ENCODE results near the gene CXCR6. TPM values are rescaled to one million over a fixed set of nuclear protein-coding genes. Genes with fewer than 3 reads are reported as not detected.

CXCR6 gene
- total and polyA plus RNA-seq, 2 of the 8 experiments (the other 6 are each of a cell fraction or from before 2014, with no cell fraction given), result not detected

DNA sequence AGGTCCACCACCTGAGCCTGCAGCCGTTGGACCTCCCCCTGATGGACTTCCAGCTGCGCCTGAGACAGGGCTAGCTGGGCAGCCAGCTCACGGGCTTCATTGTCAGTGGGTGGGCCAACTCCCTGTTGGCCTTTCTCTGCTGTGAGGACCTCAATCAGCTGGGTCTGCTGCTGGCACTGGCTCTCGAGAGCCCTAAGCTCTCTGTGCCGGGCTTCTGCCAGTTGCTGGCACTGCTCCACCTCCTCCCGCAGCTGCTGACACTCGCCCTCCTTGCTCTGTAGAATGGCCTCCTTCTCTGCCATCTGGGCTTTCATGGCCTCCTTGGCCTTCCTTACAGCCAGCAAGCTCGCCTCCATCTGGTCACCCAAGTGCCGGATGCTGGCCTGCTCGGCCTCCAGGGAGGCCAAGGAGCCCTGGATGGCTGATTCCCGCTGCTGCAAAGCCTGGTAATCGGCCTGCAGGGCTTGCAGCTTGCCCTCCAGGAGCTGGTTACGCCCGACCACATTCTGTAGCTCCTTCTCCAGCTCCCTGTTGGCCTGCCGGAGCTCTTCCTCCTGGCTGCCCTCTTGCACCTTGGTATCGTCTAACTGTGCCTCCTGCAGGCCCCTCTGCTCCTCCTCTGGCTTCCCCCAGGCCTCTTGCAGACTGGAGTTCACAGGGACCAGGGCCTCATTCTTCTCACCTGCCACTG lies 23.8 kb downstream of the CXCR6 start:
- ChIA-PET POLR2A (ENCODE audit: partially characterized antibody) (interaction anchor here (1.0 to 1.3 kb wide), 2 partner anchors 17 to 131 kb away, joined by 3 to 4 read pairs; no protein-coding TSS in a partner anchor), CTCF (ENCODE audit: partially characterized antibody) (interaction anchor here (0.5 to 6.7 kb wide), 8 partner anchors 9 to 1641 kb away, joined by 3 to 51 read pairs (median 3); partner anchors contain the start of gene CXCR6)
- FAIRE-seq, result no peak
- no peak overlapping the region for H4K5ac ChIP-seq (ENCODE audit: insufficient read length, low read depth, low read length)
- TF ChIP-seq KDM4A (IDR thresholded peaks at IDR 0.05; ENCODE audit: low read depth, low read length, severe bottlenecking) (no peak), RAD21 (IDR thresholded peaks at IDR 0.05 in 1 of 2, conservative IDR thresholded peaks at IDR 0.05 in 1 of 2; ENCODE audit: low read depth in 2 of 2, low read length in 2 of 2) (no peak), SRF (IDR thresholded peaks at IDR 0.05; ENCODE audit: low read depth, low read length) (no peak), TAF7 (optimal IDR thresholded peaks at IDR 0.05; ENCODE audit: borderline replicate concordance, low read depth, low read length) (no peak), KDM1A (IDR thresholded peaks at IDR 0.05; ENCODE audit: borderline replicate concordance, low read length) (no peak), RNF2 (IDR thresholded peaks at IDR 0.05; ENCODE audit: borderline replicate concordance, low read depth, low read length, missing control alignments, poor library complexity, severe bottlenecking) (no peak)
- no peak overlapping the region for H3K4me3 ChIP-seq (ENCODE audit: extremely low read depth in 1 of 4, insufficient read depth in 2 of 4, low read depth in 3 of 4, low read length in 4 of 4)
- H3K79me1 ChIP-seq (ENCODE audit: low read depth, low read length), result no peaks in the 10 kb centered on the region
- DNase-seq (ENCODE audit: low read depth in 1 of 2, low spot score in 2 of 2), result no peak
- no peak overlapping the region for H3K23ac ChIP-seq (ENCODE audit: insufficient read length)
- H2BK20ac ChIP-seq (ENCODE audit: low read length), result no peak overlapping the region
- peaks cover 25 to 60% (median 48%) of the 10 kb centered on the region in 4 experiments for H3K36me3 ChIP-seq (ENCODE audit: control insufficient read depth in 2 of 4, insufficient read depth in 4 of 4, low read length in 3 of 4)
- no peaks in the 10 kb centered on the region for H3K23me2 ChIP-seq (ENCODE audit: low read depth, low read length)
- no peak overlapping the region for H3K18ac ChIP-seq (ENCODE audit: extremely low read depth, low read length)
- no peak overlapping the region for H2BK15ac ChIP-seq (ENCODE audit: low read length)
- H2AFZ ChIP-seq (ENCODE audit: low read length), result no peak overlapping the region
- no peak overlapping the region for H4K91ac ChIP-seq (replicated peaks; ENCODE audit: insufficient read length, low read length)
- no peak overlapping the region for H3K9ac ChIP-seq (replicated peaks in 1 of 4; ENCODE audit: extremely low read depth in 1 of 4, low read depth in 3 of 4, low read length in 3 of 4)
- H3K4ac ChIP-seq (replicated peaks; ENCODE audit: insufficient read length, low read depth, low read length), result no peak overlapping the region
- no peak overlapping the region for H3K14ac ChIP-seq (ENCODE audit: insufficient read length)
- no peak overlapping the region for H3K4me2 ChIP-seq (ENCODE audit: insufficient read depth in 1 of 2, low read depth in 2 of 2, low read length in 2 of 2)
- no peak overlapping the region for H2AK5ac ChIP-seq (ENCODE audit: low read depth, low read length)
- 89% methylated on average over 12 of the region's 16 CpGs; no CpG with 5 or more reads in 1 of the 2 experiments for WGBS, 2 experiments (ENCODE audit: extremely low coverage in 1 of 2, insufficient coverage in 1 of 2, insufficient read length in 1 of 2, insufficient replicate concordance in 2 of 2, low coverage in 1 of 2, low lambda C conversion rate in 2 of 2, missing lambda C conversion rate in 1 of 2)
- H2BK5ac ChIP-seq (ENCODE audit: low read depth, low read length), result no peak overlapping the region; the same call in 1 of the 2 replicates
- H2BK120ac ChIP-seq (replicated peaks; ENCODE audit: low read depth, low read length), result no peak overlapping the region
- no peak overlapping the region for H2BK12ac ChIP-seq (ENCODE audit: low read depth, low read length)
- no peaks in the 10 kb centered on the region for H3K79me2 ChIP-seq (ENCODE audit: control insufficient read depth in 1 of 2, insufficient read depth in 2 of 2, low read length in 2 of 2)
- no peak overlapping the region for H3K27ac ChIP-seq (ENCODE audit: low read depth, low read length)
- no peak overlapping the region for H4K8ac ChIP-seq (ENCODE audit: extremely low read depth, insufficient read depth, low read length)
- H3K9me3 ChIP-seq (ENCODE audit: insufficient read depth in 2 of 2, low read depth in 1 of 2, low read length in 1 of 2), result no peaks in the 10 kb centered on the region
- H3K4me1 ChIP-seq (replicated peaks in 1 of 4; ENCODE audit: control insufficient read depth in 3 of 4, insufficient read depth in 4 of 4, low read length in 3 of 4), result no peaks in the 10 kb centered on the region
- H3K56ac ChIP-seq (replicated peaks; ENCODE audit: insufficient read length, low read depth, low read length), result no peak overlapping the region
- H3K27me3 ChIP-seq (replicated peaks in 1 of 4; ENCODE audit: control insufficient read depth in 3 of 4, extremely low read depth in 1 of 4, insufficient read depth in 3 of 4, low read length in 3 of 4), result no peaks in the 10 kb centered on the region
- peaks cover 2 to 12% of the 10 kb centered on the region in 2 experiments for H4K20me1 ChIP-seq (replicated peaks in 1 of 2; ENCODE audit: control insufficient read depth in 1 of 2, insufficient read depth in 2 of 2, low read length in 2 of 2)
